Measurements from ENCODE around the gene RPS6KA6.
"Not testable (repeated sequence)": the region's sequence is repeated elsewhere in the genome, so short reads cannot be mapped to it uniquely, and the experiment has no call there.

Gene RPS6KA6

DNA sequence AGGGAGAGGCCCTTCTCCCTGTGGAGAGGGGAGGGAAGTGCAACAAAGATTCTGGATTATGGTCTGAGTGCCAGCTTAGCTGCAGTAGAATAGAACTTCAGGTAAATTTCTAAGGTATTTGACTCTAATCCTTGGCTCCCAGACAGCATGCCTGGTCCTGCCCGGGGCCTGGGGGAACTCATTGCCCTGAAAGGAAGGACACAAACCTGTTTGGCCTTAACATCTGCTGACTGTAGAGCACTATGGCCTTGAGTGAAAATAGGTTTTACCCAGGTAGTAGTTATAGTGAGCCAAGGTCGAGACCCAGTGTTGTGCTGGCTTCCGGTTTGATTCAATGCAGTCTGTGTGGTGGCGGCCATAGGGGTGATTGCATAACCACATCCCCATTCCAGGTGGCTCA lies 64.4 kb downstream of the RPS6KA6 start:
- no peak overlapping the region for H3K4me3 Mint-ChIP-seq
- no peaks in the 10 kb centered on the region for H3K4me1 Mint-ChIP-seq (ENCODE audit: low read depth)
- H3K27me3 Mint-ChIP-seq, result no peaks in the 10 kb centered on the region
- H3K36me3 Mint-ChIP-seq (ENCODE audit: low read depth), result no peaks in the 10 kb centered on the region
- H3K27ac Mint-ChIP-seq, result no peak overlapping the region
- peaks cover 3% of the 10 kb centered on the region for H3K9me3 Mint-ChIP-seq

DNA sequence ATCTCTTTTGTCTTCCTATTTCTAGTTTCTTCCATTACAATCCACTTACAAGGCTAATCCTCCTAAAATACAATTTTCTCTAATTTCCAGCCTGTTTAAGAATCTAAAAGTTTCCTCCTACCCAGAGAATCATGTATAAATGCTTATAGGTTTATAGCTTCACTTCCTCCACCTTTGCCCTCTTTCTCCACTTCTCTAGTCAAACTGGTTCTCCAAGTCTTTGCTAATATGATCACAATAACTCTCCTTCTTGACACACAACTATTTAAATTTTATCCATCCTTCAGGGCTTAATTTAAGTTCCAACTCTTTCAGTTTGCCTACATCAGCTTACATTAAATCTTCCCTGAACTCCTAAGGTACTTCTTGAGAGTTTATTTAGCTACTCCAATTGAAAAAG lies 69.2 kb downstream of the RPS6KA6 start:
- Mint-ChIP-seq H3K4me1 (ENCODE audit: low read depth) (no peaks in the 10 kb centered on the region), H3K27ac (no peak overlapping the region), H3K36me3 (ENCODE audit: low read depth) (no peaks in the 10 kb centered on the region), H3K4me3 (no peak overlapping the region), H3K27me3 (no peaks in the 10 kb centered on the region), H3K9me3 (no peaks in the 10 kb centered on the region)

DNA sequence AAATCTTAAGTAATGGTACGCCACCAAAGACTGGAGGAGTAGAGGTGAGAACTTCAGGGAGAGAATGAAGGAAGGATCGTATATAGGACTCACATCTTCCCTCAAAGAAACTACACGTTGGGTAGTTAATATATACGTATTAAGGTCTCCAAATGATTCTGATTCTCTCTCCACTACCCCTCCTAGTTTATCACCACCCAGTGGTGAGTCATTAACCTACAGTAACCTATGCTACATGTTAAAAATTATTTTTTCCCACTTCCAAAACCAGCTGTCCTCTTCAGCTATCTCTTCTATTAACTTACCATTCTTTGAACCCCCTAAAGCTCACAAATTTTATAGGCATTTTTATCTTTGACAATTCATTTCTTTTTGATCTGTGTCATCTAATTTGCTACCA lies 69.7 kb downstream of the RPS6KA6 start:
- H3K9me3 Mint-ChIP-seq, result no peaks in the 10 kb centered on the region
- no peaks in the 10 kb centered on the region for H3K36me3 Mint-ChIP-seq (ENCODE audit: low read depth)
- H3K4me1 Mint-ChIP-seq (ENCODE audit: low read depth), result no peaks in the 10 kb centered on the region
- H3K4me3 Mint-ChIP-seq, result no peak overlapping the region
- no peak overlapping the region for H3K27ac Mint-ChIP-seq
- H3K27me3 Mint-ChIP-seq, result no peaks in the 10 kb centered on the region

DNA sequence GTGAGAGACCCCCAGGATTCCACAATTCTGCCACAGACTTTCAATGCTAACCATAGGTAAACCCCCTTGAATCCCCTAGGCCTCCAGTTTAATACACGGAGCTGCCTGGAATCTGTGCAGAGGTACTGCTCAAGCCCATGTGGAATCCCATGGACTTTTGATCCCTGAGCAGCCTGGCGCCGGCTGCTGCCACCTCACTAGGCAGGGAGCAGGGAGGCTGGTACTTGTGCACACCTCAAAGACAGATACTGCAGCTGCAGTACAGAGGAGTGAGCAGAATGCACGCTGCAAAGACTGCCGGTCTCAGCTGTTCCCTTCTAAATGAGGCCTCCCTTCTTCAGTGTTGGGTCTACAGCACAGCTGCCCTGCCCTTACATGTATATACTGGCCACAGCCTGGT lies 79.4 kb downstream of the RPS6KA6 start:
- Mint-ChIP-seq H3K4me1 (ENCODE audit: low read depth) (no peaks in the 10 kb centered on the region), H3K9me3 (no peaks in the 10 kb centered on the region), H3K4me3 (no peak overlapping the region), H3K27ac (no peak overlapping the region), H3K36me3 (ENCODE audit: low read depth) (no peaks in the 10 kb centered on the region), H3K27me3 (no peaks in the 10 kb centered on the region)

DNA sequence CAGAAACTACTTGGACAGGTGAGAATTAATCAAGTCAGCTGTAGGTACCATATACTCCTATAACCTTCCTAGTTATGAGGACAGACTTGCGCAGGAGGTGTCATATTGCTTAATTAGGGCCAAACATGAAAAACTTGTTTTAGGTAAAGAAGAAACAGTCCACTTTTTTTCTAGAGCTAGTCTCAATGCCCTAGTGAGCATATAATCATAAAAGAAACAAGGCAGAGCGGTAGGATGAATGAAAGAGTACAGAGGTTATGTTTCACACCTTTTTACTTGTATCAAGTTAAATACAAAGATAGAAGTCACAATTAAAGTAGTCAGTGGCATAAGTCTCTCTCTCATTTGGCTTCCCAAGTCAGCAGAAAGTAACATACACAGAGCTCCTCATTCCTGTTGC lies 88.9 kb downstream of the RPS6KA6 start:
- H3K4me1 Mint-ChIP-seq (ENCODE audit: low read depth), result no peaks in the 10 kb centered on the region
- H3K36me3 Mint-ChIP-seq (ENCODE audit: low read depth), result no peaks in the 10 kb centered on the region

DNA sequence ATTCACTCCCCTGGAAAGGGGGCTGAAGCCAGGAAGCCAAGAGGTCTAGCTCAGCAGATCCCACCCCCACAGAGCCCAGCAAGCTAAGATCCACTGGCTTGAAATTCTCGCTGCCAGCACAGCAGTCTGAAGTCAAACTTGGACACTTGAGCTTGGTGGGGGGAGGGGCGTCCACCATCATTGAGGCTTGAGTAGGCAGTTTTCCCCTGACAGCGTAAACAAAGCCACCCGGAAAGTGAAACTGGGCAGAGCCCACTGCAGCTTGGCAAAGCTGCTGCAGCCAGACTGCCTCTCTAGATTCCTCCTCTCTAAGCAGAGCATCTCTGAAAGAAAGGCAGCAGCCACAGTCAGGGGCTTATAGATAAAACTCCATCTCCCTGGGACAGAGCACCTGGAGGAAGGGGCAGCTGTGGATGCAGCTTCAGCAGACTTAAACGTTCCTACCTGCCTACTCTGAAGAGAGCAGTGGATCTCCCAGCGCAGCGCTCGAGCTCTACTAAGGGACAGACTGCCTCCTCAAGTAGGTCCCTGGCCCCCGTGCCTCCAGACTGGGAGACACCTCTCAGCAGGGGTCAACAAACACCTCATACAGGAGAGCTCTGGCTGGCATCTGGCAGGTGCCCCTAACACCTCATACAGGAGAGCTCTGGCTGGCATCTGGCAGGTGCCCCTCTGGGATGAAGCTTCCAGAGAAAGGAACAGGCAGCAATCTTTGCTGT lies 108.4 kb downstream of the RPS6KA6 start:
- H3K27ac Mint-ChIP-seq; H3K4me3 Mint-ChIP-seq; H3K27me3 Mint-ChIP-seq; H3K36me3 Mint-ChIP-seq (ENCODE audit: low read depth); H3K9me3 Mint-ChIP-seq; H3K4me1 Mint-ChIP-seq (ENCODE audit: low read depth): not testable (repeated sequence)

More for the DNA sequence above, 88.9 kb downstream of the RPS6KA6 start:
- H3K27me3 Mint-ChIP-seq, result no peaks in the 10 kb centered on the region
- no peak overlapping the region for H3K4me3 Mint-ChIP-seq
- no peak overlapping the region for H3K27ac Mint-ChIP-seq
- no peaks in the 10 kb centered on the region for H3K9me3 Mint-ChIP-seq

DNA sequence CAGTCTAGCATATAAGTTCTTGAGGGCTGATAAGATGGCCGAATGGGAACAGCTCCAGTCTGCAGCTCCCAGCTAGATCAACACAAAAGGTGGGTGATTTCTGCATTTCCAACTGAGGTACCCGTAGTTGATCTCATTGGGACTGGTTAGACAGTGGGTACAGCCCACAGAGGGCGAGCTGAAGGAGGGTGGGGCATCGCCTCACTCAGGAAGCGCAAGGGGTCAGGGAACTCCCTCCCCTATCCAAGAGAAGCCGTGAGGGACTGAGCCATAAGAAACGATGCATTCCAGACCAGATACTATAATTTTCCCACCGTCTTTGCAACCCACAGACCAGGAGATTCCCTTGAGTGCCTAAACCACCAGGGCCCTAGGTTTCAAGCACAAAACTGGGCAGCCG lies 109.0 kb downstream of the RPS6KA6 start:
- no peaks in the 10 kb centered on the region for H3K4me1 Mint-ChIP-seq (ENCODE audit: low read depth)
- no peak overlapping the region for H3K27ac Mint-ChIP-seq
- H3K9me3 Mint-ChIP-seq, result peaks cover 7% of the 10 kb centered on the region
- H3K36me3 Mint-ChIP-seq (ENCODE audit: low read depth), result no peaks in the 10 kb centered on the region
- H3K4me3 Mint-ChIP-seq, result no peak overlapping the region
- no peaks in the 10 kb centered on the region for H3K27me3 Mint-ChIP-seq

DNA sequence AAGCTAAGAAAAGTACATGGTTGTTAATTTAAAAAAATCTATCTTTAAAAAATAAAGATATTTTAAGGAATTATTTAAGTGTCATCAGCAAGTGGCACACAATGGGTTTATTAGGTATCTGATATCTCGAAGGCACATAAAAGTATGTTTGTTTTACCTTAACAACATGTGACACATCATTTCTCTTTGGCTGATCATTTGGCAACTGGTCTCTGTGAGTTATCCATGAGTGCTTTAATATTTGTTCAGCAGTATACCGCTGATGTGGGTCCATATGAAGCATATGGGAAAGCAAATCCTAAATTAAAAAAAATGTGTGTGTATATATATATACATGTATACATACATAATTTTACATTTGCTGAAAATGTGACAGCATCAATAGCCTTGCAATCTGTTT lies 123.2 kb downstream of the RPS6KA6 start:
- no peak overlapping the region for H3K4me3 Mint-ChIP-seq
- H3K27ac Mint-ChIP-seq, result no peak overlapping the region
- no peaks in the 10 kb centered on the region for H3K4me1 Mint-ChIP-seq (ENCODE audit: low read depth)
- H3K36me3 Mint-ChIP-seq (ENCODE audit: low read depth), result no peaks in the 10 kb centered on the region
- no peaks in the 10 kb centered on the region for H3K27me3 Mint-ChIP-seq
- H3K9me3 Mint-ChIP-seq, result peaks cover 3% of the 10 kb centered on the region

DNA sequence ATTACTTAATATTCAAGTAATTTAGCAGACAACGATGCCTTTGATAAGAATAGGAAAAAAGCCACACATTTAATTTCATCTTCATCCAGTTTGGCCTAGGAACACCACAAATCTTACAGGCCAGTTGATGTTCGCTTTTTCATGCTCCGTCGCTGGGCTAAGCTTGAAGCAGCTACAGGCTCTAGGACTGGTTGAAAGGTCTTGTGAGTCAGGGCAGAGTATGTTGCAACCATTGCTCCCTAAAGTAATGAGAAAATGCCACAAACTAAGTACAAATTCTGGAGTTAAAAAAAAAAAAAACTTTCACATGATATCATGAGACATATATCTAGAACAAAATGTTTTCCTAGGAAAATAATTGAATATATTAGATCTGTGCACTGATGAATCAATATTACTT lies 123.8 kb downstream of the RPS6KA6 start:
- H3K36me3 Mint-ChIP-seq (ENCODE audit: low read depth), result no peaks in the 10 kb centered on the region
- no peaks in the 10 kb centered on the region for H3K4me1 Mint-ChIP-seq (ENCODE audit: low read depth)
- no peak overlapping the region for H3K27ac Mint-ChIP-seq
- no peaks in the 10 kb centered on the region for H3K27me3 Mint-ChIP-seq
- peaks cover 3% of the 10 kb centered on the region for H3K9me3 Mint-ChIP-seq
- no peak overlapping the region for H3K4me3 Mint-ChIP-seq

DNA sequence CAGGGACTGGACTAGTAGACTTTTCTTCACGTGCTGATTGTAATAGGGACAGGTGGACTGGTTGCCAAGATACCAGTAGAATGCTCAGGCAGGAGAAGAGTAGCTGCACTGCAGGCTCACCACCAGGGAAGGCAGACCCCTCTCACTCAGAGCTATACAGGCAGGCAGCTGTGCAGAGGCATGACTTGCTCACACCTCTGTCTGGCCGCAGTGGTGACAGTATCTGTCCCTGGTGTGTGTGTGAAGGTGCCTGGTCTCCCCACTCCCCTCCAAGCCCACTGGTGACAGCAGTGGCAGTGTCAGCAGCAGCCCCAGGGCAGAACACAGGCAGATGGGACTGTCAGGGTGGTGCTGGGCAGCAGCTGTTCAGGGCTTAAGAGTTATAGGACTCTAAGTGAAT lies 140.7 kb downstream of the RPS6KA6 start:
- Mint-ChIP-seq H3K36me3 (ENCODE audit: low read depth) (no peaks in the 10 kb centered on the region), H3K27ac (no peak overlapping the region), H3K4me3 (no peak overlapping the region), H3K4me1 (ENCODE audit: low read depth) (no peaks in the 10 kb centered on the region), H3K27me3 (no peaks in the 10 kb centered on the region), H3K9me3 (no peaks in the 10 kb centered on the region)

DNA sequence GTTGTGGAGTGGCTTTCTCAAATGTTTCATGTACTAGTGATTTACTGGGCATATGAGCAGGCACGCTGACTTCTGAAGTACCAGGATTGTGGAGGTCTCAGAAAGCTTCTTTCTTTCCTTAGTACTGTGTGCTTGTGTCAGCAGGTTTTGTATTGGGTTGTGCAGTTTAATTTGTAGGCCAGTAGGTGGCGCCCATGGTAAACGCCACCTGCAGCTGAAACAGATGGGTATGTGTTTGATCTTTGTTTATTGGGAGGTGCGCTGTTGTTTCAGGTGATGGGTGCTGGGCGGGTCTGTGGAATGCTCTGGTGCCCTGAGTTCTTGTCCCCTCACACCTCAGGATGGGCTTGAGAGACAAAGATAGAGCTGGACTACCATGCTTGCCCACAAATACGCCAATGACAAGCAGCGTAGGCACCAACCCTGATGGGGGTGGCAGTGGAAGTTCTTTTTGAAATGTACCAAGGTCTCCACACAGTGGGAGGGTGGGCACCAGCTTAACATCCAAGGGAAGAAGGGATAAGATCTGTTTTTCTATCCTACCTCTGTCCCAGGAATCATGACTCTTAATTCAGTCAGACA lies 141.5 kb downstream of the RPS6KA6 start:
- no peak overlapping the region for H3K27ac Mint-ChIP-seq
- H3K36me3 Mint-ChIP-seq (ENCODE audit: low read depth), result no peaks in the 10 kb centered on the region
- H3K4me1 Mint-ChIP-seq (ENCODE audit: low read depth), result no peaks in the 10 kb centered on the region
- H3K27me3 Mint-ChIP-seq, result no peaks in the 10 kb centered on the region
- H3K9me3 Mint-ChIP-seq, result no peaks in the 10 kb centered on the region
- no peak overlapping the region for H3K4me3 Mint-ChIP-seq

DNA sequence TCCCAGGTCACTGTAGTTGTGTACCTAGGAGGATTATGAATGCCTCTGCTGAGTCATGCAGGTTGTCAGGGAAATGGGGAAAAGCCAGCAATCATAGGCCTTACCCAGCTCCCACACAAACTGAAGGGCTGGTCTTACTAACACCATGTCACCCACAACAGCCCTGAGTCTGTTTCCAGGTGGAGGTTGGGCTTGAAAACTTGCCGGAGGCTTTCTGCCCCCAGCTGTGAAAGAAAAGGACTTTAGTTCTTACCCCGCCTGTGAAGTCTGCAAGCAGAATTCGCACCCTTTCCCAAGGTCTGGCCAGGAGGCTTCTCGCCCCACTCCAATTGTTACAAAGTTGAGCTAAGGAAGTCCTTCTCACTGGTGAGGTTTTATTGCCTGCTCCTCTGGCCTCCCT lies 143.9 kb downstream of the RPS6KA6 start:
- H3K36me3 Mint-ChIP-seq (ENCODE audit: low read depth), result no peaks in the 10 kb centered on the region
- H3K4me1 Mint-ChIP-seq (ENCODE audit: low read depth), result no peaks in the 10 kb centered on the region
- no peak overlapping the region for H3K27ac Mint-ChIP-seq
- no peaks in the 10 kb centered on the region for H3K27me3 Mint-ChIP-seq
- no peak overlapping the region for H3K4me3 Mint-ChIP-seq
- H3K9me3 Mint-ChIP-seq, result peaks cover 6% of the 10 kb centered on the region
